K562 (cell line): ENCODE data around the gene UNKL. TPM values are rescaled to one million over a fixed set of nuclear protein-coding genes. Genes with fewer than 3 reads are reported as not detected.

Experiments
- ATAC-seq: fragments of 200-7000 bp; cut with Tn5 transposase; 3 replicates; pipeline ENCODE4 v1.9.1; 2020; ENCODE audit warnings: moderate library complexity
- BruUV-seq: library from RNA; stranded (reverse); fragments of 400-500 nt; replicated peaks from 2 replicates; lab custom pipeline; 2021; lab: Mats Ljungman, UMichigan
- CTCF ChIA-PET: fragments of 300-600 bp; formaldehyde crosslinking; extraction: SDS; loops from one replicate; lab custom pipeline; 2021; ENCODE audit warnings: low intra/inter-chr PET ratio; lab: Yijun Ruan, JAX
- POLR2A ChIA-PET: fragments of 300-600, 350-650 bp; sonication (Branson Sonifier 250); formaldehyde crosslinking; extraction: SDS; loops from one replicate; lab custom pipeline; 2021; ENCODE audit warnings: antibody characterized with exemption, inconsistent platforms; lab: Yijun Ruan, JAX
- DNase-seq, 4 experiments: peaks; one replicate each; pipeline versions ENCODE4 v3.0.0 to v3.0.0-alpha.2; 2011 to 2018; ENCODE audit warnings: low spot score in 3 of 4, mixed read lengths in 3 of 4; ENCODE audit errors: extremely low read depth in 1 of 4
- FAIRE-seq: peaks from 2 replicates; lab custom pipeline; 2011; peaks lifted over from hg19 to GRCh38; lab: Jason Lieb, UNC
- H2AFZ ChIP-seq: 2 replicates; pipeline ENCODE4 v1.6.0; 2011; ENCODE audit warnings: low read depth, low read length, control low read depth, inconsistent platforms
- H3K27ac ChIP-seq: fragments of 200-600 bp; 3 replicates; pipeline ENCODE4 v1.8.0; 2011; ENCODE audit warnings: low read depth, mild to moderate bottlenecking, control low read depth, inconsistent platforms, low read length, moderate library complexity, mixed read lengths; ENCODE audit errors: extremely low read depth
- H3K27me3 ChIP-seq, 2 experiments: fragments of 300-600 bp in 1 of 2; 2 replicates in 1 of 2; 3 replicates in 1 of 2; pipeline versions ENCODE4 v1.6.0 to v1.8.0; 2011; ENCODE audit warnings: inconsistent platforms in 2 of 2, low read length in 2 of 2, mild to moderate bottlenecking in 1 of 2, mixed read lengths in 1 of 2, moderate library complexity in 1 of 2; ENCODE audit not compliant: control insufficient read depth in 2 of 2, insufficient read depth in 2 of 2
- H3K36me3 ChIP-seq: fragments of 300-600 bp; 3 replicates; pipeline ENCODE4 v1.8.0; 2011; ENCODE audit warnings: mild to moderate bottlenecking, low read length, inconsistent platforms; ENCODE audit not compliant: control insufficient read depth, insufficient read depth
- H3K4me1 ChIP-seq, 2 experiments: fragments of 200-600 bp in 1 of 2; replicated peaks in 1 of 2; 2 replicates in 1 of 2; 3 replicates in 1 of 2; pipeline versions ENCODE4 v1.5.1 to v1.8.0; 2011; ENCODE audit warnings: inconsistent platforms in 2 of 2, low read length in 2 of 2, mild to moderate bottlenecking in 1 of 2, mixed read lengths in 1 of 2, moderate library complexity in 1 of 2; ENCODE audit not compliant: control insufficient read depth in 2 of 2, insufficient read depth in 2 of 2
- H3K4me2 ChIP-seq: 2 replicates; pipeline ENCODE4 v1.6.1; 2011; ENCODE audit warnings: low read length, control low read depth, inconsistent platforms, mixed read lengths; ENCODE audit not compliant: insufficient read depth
- H3K4me3 ChIP-seq: fragments of 200-600 bp; sonication (generic), shearing (Covaris generic); 2 replicates; pipeline ENCODE4 v1.5.1; 2016; ENCODE audit warnings: control low read depth, inconsistent platforms
- H3K79me2 ChIP-seq: fragments of 200-600 bp; 3 replicates; pipeline ENCODE4 v1.8.0; 2011; ENCODE audit warnings: low read length, inconsistent platforms; ENCODE audit not compliant: control insufficient read depth, insufficient read depth
- H3K9ac ChIP-seq, 2 experiments: 2 replicates each; pipeline versions ENCODE4 v1.6.0 to v1.6.1; 2011; ENCODE audit warnings: low read depth in 2 of 2, low read length in 2 of 2, control low read depth in 1 of 2, inconsistent platforms in 1 of 2, mild to moderate bottlenecking in 1 of 2, mixed read lengths in 1 of 2; ENCODE audit not compliant: insufficient read depth in 1 of 2
- H3K9me1 ChIP-seq: one replicate; pipeline ENCODE4 v1.6.0; 2011; ENCODE audit warnings: inconsistent platforms, mild to moderate bottlenecking, low read length, moderate library complexity; ENCODE audit not compliant: control insufficient read depth, insufficient read depth
- H3K9me3 ChIP-seq: replicated peaks from 2 replicates; pipeline ENCODE4 v1.5.1; 2011; ENCODE audit warnings: low read depth, low read length, inconsistent platforms; ENCODE audit not compliant: control insufficient read depth, insufficient read depth
- H4K20me1 ChIP-seq: replicated peaks from 2 replicates; pipeline ENCODE4 v1.6.1; 2011; ENCODE audit warnings: low read length, inconsistent platforms, mixed read lengths; ENCODE audit not compliant: control insufficient read depth, insufficient read depth
- CEBPG ChIP-seq, 3 experiments: fragments of 200-800 bp in 1 of 3; sonication (Bioruptor generic) in 1 of 3; sonication (generic) in 1 of 3; formaldehyde crosslinking in 1 of 3; IDR thresholded peaks in 2 of 3; conservative IDR thresholded peaks in 1 of 3; 2 replicates each; pipeline versions ENCODE4 v1.6.1 to v1.8.0; 2016 to 2022; ENCODE audit warnings: missing compliant biosample characterization in 2 of 3, missing genetic modification characterization in 2 of 3, mild to moderate bottlenecking in 1 of 3, missing genetic modification reagents in 1 of 3
- ZNF277 ChIP-seq: fragments of 250-450 bp; sonication (Bioruptor Pico); IDR thresholded peaks from 2 replicates; pipeline ENCODE4 v1.8.0; 2022; ENCODE audit warnings: inconsistent platforms, mild to moderate bottlenecking, moderate library complexity, borderline replicate concordance
- WGBS: fragments of 100-300 bp; shearing (Covaris generic); methylation state at CpG from one replicate; pipeline ENCODE4 v1.1.6; 2016; ENCODE audit warnings: low coverage, mixed read lengths; ENCODE audit not compliant: insufficient coverage; ENCODE audit errors: missing lambda C conversion rate; 5-methylcytosine and 5-hydroxymethylcytosine counted together
- in situ Hi-C: fragments of 300-500 bp; cut with MboI; formaldehyde crosslinking; loops from 4 replicates; pipeline ENCODE4 v1.15.0; 2018; ENCODE audit warnings: inconsistent platforms, mixed read lengths
- intact Hi-C: fragments of 100-400 bp; cut with micrococcal nuclease; formaldehyde crosslinking; loops from 2 replicates; pipeline ENCODE4 v1.14.2; 2022
- polyA plus RNA-seq, 8 experiments: library from polyadenylated mRNA; depleted of rRNA in 4 of 8; stranded (reverse) in 5 of 8; unstranded in 3 of 8; fragments of >200 nt; fragmentation: Nextera tagmentation in 2 of 8; fragmentation: Illumina TruSeq in 1 of 8; extraction: Ambion mirVana in 2 of 8; extraction: Trizol in 1 of 8; gene quantifications; 2 replicates each; pipeline versions ENCODE4 v1.2.1 to v1.2.3, GENCODE V29; 2011 to 2014; ENCODE audit warnings: inconsistent platforms in 1 of 8, missing spikeins in 1 of 8
- total RNA-seq, 7 experiments: library from RNA; depleted of rRNA in 6 of 7; stranded (reverse); fragments of >200 nt in 6 of 7; fragmentation: Illumina TruSeq in 2 of 7; extraction: Trizol in 2 of 7; gene quantifications; 2 replicates each; pipeline versions ENCODE4 v1.2.1 to v1.2.3, GENCODE V29; 2011 to 2021; ENCODE audit warnings: low replicate concordance in 1 of 7

Gene UNKL
- total and polyA plus RNA-seq, 9 of the 15 experiments (the other 6 are each of a cell fraction or from before 2014, with no cell fraction given), result 0.37 to 30.2 (median 5.1) TPM

GRCh38 chr16:1430214-1430758 is 15.8 kb upstream of the UNKL start (continued):
- no peak for TF ChIP-seq ZNF277 (CRISPR knock-in tag)

- no peak overlapping the region for H3K27ac ChIP-seq
- no peak overlapping the region for H3K4me2 ChIP-seq
- peaks cover 0 to 89% of the 10 kb centered on the region in 2 experiments; a peak in 2 of 5 replicates for H3K4me1 ChIP-seq
- no peaks in the 10 kb centered on the region for H4K20me1 ChIP-seq
- H3K9ac ChIP-seq, result peak overlapping the region in 1 of 2 experiments; percentile 58; a peak in 2 of 4 replicates
- intact Hi-C loops, result no loop called here
- no peak for ATAC-seq
- H3K4me3 ChIP-seq, result no peak overlapping the region
- H3K27me3 ChIP-seq, result peaks cover 0 to 15% of the 10 kb centered on the region in 2 experiments; a peak in 2 of 5 replicates
- H3K79me2 ChIP-seq, result no peaks in the 10 kb centered on the region
- no peaks in the 10 kb centered on the region for H3K9me3 ChIP-seq
- no peaks in the 10 kb centered on the region for H3K36me3 ChIP-seq
- 74% methylated on average over 12 of the region's 13 CpGs for WGBS
- POLR2A ChIA-PET, result interaction anchor here (1.5 kb wide), 1 partner anchor 9 kb away, joined by 6 read pairs; the partner anchor contains the start of gene UQCC4
- CTCF ChIA-PET, result no interaction called here
- in situ Hi-C loops, result no loop called here
- no peak for DNase-seq
- no peak overlapping the region for H2AFZ ChIP-seq
- no peak for FAIRE-seq
- no TSS peak for BruUV-seq
- TF ChIP-seq CEBPG (CRISPR knock-in tag; IDR thresholded peaks at IDR 0.05) (no peak), CEBPG (tag; conservative IDR thresholded peaks at IDR 0.05 in 1 of 2, IDR thresholded peaks at IDR 0.05 in 1 of 2) (no peak)
- no peaks in the 10 kb centered on the region for H3K9me1 ChIP-seq
These were observed 15.1 kb upstream of the UNKL start for GRCh38 chr16:1429631-1430030.
